NB4 (cell line): Measurements from ENCODE around the gene SURF2.

Source experiments
- CTCF ChIP-seq: IDR thresholded peaks from one replicate; pipeline ENCODE4 v1.5.1; 2012; ENCODE audit warnings: low read depth, low read length
- MAX ChIP-seq: IDR thresholded peaks from 2 replicates; pipeline ENCODE4 v1.6.1; 2011; ENCODE audit warnings: low read depth, low read length
- MYC ChIP-seq: IDR thresholded peaks from 2 replicates; pipeline ENCODE4 v1.6.1; 2011; ENCODE audit warnings: low read depth, low read length
- POLR2A ChIP-seq: IDR thresholded peaks from 2 replicates; pipeline ENCODE4 v1.6.1; 2011; ENCODE audit warnings: mild to moderate bottlenecking; ENCODE audit not compliant: insufficient read length; ENCODE audit errors: extremely low read depth

DNA sequence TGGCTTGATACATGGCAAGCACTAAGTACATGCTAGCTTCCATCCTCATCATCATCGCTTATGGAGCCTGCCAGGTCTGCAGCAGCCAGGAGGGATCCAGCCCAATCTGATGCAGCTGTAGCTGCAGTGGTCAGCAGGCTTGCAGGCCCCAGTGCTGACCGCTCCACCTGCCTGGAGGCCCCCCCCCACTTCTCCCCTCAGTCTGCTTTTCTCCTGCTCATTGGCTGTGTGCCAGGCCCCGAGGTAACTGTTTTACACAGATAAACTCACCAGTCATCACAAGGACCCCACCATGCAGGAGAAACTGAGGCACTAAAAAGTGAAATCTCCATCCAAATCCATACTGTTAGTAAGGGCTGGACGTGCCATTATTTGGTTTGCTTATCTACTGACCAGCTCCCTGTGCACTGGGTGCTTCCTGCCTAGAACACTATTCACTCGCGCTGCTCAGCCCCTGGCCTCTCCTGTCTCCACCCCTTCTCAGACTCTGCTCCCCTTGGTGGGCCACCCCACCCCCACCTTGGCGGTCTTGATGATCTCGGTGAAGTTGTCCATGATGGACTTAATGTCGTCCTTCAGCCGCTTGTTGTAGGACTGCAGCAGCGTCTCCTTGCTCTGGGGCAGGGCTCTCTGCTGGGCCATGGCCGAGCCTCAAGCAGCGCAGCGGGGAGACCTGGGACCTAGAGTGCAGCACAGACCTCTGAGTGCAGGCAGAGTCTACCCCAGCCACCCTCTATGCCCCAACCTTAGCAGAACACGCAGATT, 10.1 kb upstream of the SURF2 start:
- TF ChIP-seq CTCF (no peak), MYC (no peak), POLR2A (no peak), MAX (no peak)
